H9 (cell line): ENCODE data around the gene AP2S1. TPM values are rescaled to one million over a fixed set of nuclear protein-coding genes. Genes with fewer than 3 reads are reported as not detected.

Experiments used
- DNase-seq: peaks from one replicate; pipeline ENCODE4 v3.0.0-alpha.2; 2017
- H2AFZ ChIP-seq: one replicate; pipeline ENCODE4 v1.6.1; 2013; ENCODE audit warnings: mild to moderate bottlenecking, low read length, control low read depth, moderate library complexity
- H2AK5ac ChIP-seq: 2 replicates; pipeline ENCODE4 v1.6.1; 2013; ENCODE audit warnings: low read length, control low read depth, mixed read lengths; ENCODE audit not compliant: insufficient read length
- H2BK120ac ChIP-seq: one replicate; pipeline ENCODE4 v1.6.1; 2013; ENCODE audit warnings: low read depth, mild to moderate bottlenecking, low read length, control low read depth, inconsistent platforms; ENCODE audit not compliant: poor library complexity, severe bottlenecking
- H2BK12ac ChIP-seq: 2 replicates; pipeline ENCODE4 v1.6.1; 2013; ENCODE audit warnings: low read length, control low read depth, mixed read lengths, low read depth; ENCODE audit not compliant: insufficient read length
- H2BK15ac ChIP-seq: 2 replicates; pipeline ENCODE4 v1.6.1; 2013; ENCODE audit warnings: low read depth, low read length, control low read depth
- H2BK20ac ChIP-seq: one replicate; pipeline ENCODE4 v1.6.1; 2013; ENCODE audit warnings: low read depth, mild to moderate bottlenecking, low read length, control low read depth, inconsistent platforms; ENCODE audit not compliant: poor library complexity, severe bottlenecking
- H2BK5ac ChIP-seq: 2 replicates; pipeline ENCODE4 v1.6.1; 2013; ENCODE audit warnings: low read length, control low read depth, mixed read lengths; ENCODE audit not compliant: insufficient read length
- H3K14ac ChIP-seq: 2 replicates; pipeline ENCODE4 v1.6.1; 2013; ENCODE audit warnings: low read length, control low read depth; ENCODE audit not compliant: insufficient read depth
- H3K18ac ChIP-seq: 2 replicates; pipeline ENCODE4 v1.6.1; 2013; ENCODE audit warnings: low read depth, mild to moderate bottlenecking, mixed read lengths, low read length, control low read depth; ENCODE audit not compliant: insufficient read length
- H3K23ac ChIP-seq: 2 replicates; pipeline ENCODE4 v1.6.1; 2013; ENCODE audit warnings: low read length, control low read depth, mixed read lengths, low read depth; ENCODE audit not compliant: insufficient read length
- H3K23me2 ChIP-seq: 2 replicates; pipeline ENCODE4 v1.6.1; 2013; ENCODE audit warnings: low read depth, mild to moderate bottlenecking, mixed read lengths, low read length, control low read depth; ENCODE audit not compliant: insufficient read length, poor library complexity, severe bottlenecking
- H3K27ac ChIP-seq: 2 replicates; pipeline ENCODE4 v1.5.1; 2013; ENCODE audit warnings: low read length, control low read depth, mixed read lengths, low read depth; ENCODE audit not compliant: insufficient read length
- H3K27me3 ChIP-seq: 2 replicates; pipeline ENCODE4 v1.6.1; 2013; ENCODE audit warnings: low read length, control low read depth, inconsistent platforms; ENCODE audit not compliant: insufficient read depth
- H3K4ac ChIP-seq: 2 replicates; pipeline ENCODE4 v1.6.1; 2013; ENCODE audit warnings: low read depth, mild to moderate bottlenecking, control low read depth, inconsistent platforms, low read length, moderate library complexity
- H3K4me1 ChIP-seq: 2 replicates; pipeline ENCODE4 v1.6.1; 2013; ENCODE audit warnings: low read length, control low read depth, inconsistent platforms; ENCODE audit not compliant: insufficient read depth
- H3K4me2 ChIP-seq: 2 replicates; pipeline ENCODE4 v1.6.1; 2013; ENCODE audit warnings: low read length, control low read depth, mixed read lengths; ENCODE audit not compliant: insufficient read length, insufficient read depth
- H3K56ac ChIP-seq: 2 replicates; pipeline ENCODE4 v1.6.1; 2013; ENCODE audit warnings: low read depth, mild to moderate bottlenecking, mixed read lengths, low read length, control low read depth; ENCODE audit not compliant: insufficient read length
- H3K79me1 ChIP-seq: 2 replicates; pipeline ENCODE4 v1.6.1; 2013; ENCODE audit warnings: low read depth, mild to moderate bottlenecking, moderate library complexity, low read length, control low read depth, inconsistent platforms; ENCODE audit not compliant: insufficient read depth, poor library complexity, severe bottlenecking
- H3K79me2 ChIP-seq: 2 replicates; pipeline ENCODE4 v1.6.1; 2013; ENCODE audit warnings: low read length, control low read depth, inconsistent platforms; ENCODE audit not compliant: insufficient read depth
- H3K9ac ChIP-seq: 2 replicates; pipeline ENCODE4 v1.6.1; 2013; ENCODE audit warnings: low read length, control low read depth, mixed read lengths; ENCODE audit not compliant: insufficient read length; ENCODE audit errors: extremely low read depth
- H3K9me3 ChIP-seq: one replicate; pipeline ENCODE4 v1.6.1; 2013; ENCODE audit warnings: low read depth, low read length, inconsistent platforms; ENCODE audit not compliant: control insufficient read depth
- H3T11ph ChIP-seq: one replicate; pipeline ENCODE4 v1.6.1; 2013; ENCODE audit warnings: mild to moderate bottlenecking, low read length, control low read depth, inconsistent platforms
- H4K20me1 ChIP-seq: one replicate; pipeline ENCODE4 v1.6.1; 2013; ENCODE audit not compliant: control insufficient read depth, insufficient read length, insufficient read depth
- H4K5ac ChIP-seq: 2 replicates; pipeline ENCODE4 v1.6.1; 2013; ENCODE audit warnings: low read depth, mild to moderate bottlenecking, mixed read lengths, low read length, control low read depth; ENCODE audit not compliant: insufficient read length
- H4K8ac ChIP-seq: replicated peaks from 2 replicates; pipeline ENCODE4 v1.6.1; 2013; ENCODE audit warnings: low read length, control low read depth, mixed read lengths, low read depth; ENCODE audit not compliant: insufficient read length
- H4K91ac ChIP-seq: 2 replicates; pipeline ENCODE4 v1.6.1; 2013; ENCODE audit warnings: low read depth, mild to moderate bottlenecking, moderate library complexity, mixed read lengths, low read length, control low read depth; ENCODE audit not compliant: insufficient read length
- H3K27ac Mint-ChIP-seq, 3 experiments: 2 replicates in 2 of 3; 3 replicates in 1 of 3; pipeline ENCODE4 v1.8.0; 2020 to 2021; ENCODE audit warnings: mixed read lengths in 3 of 3, mild to moderate bottlenecking in 1 of 3, moderate library complexity in 1 of 3
- H3K27me3 Mint-ChIP-seq: 2 replicates; pipeline ENCODE4 v1.8.0; 2021; ENCODE audit warnings: low read depth, mild to moderate bottlenecking, moderate library complexity, mixed read lengths
- H3K36me3 Mint-ChIP-seq, 3 experiments: 2 replicates in 2 of 3; 3 replicates in 1 of 3; pipeline ENCODE4 v1.8.0; 2020 to 2021; ENCODE audit warnings: low read depth in 3 of 3, mixed read lengths in 3 of 3; ENCODE audit not compliant: insufficient read depth in 1 of 3
- H3K4me1 Mint-ChIP-seq, 2 experiments: 2 replicates each; pipeline ENCODE4 v1.8.0; 2020; ENCODE audit warnings: mixed read lengths in 2 of 2
- H3K4me3 Mint-ChIP-seq, 2 experiments: 2 replicates in 1 of 2; 3 replicates in 1 of 2; pipeline ENCODE4 v1.8.0; 2020 to 2021; ENCODE audit warnings: mild to moderate bottlenecking in 2 of 2, mixed read lengths in 2 of 2, moderate library complexity in 1 of 2
- H3K9me3 Mint-ChIP-seq, 2 experiments: 2 replicates in 1 of 2; 3 replicates in 1 of 2; pipeline ENCODE4 v1.8.0; 2020; ENCODE audit warnings: mild to moderate bottlenecking in 2 of 2, mixed read lengths in 2 of 2, moderate library complexity in 1 of 2
- CTCF ChIP-seq: fragments of 200-600 bp; sonication (generic); conservative IDR thresholded peaks from 3 replicates; pipeline ENCODE4 v1.8.0; 2021; ENCODE audit warnings: antibody characterized with exemption, mild to moderate bottlenecking
- WGBS: extraction: QIAGEN DNeasy Blood & Tissue Kit; methylation state at CpG from one replicate; pipeline ENCODE4 v1.1.7; 2013; ENCODE audit warnings: missing lambda C conversion rate, low lambda C conversion rate, mixed read lengths; ENCODE audit not compliant: insufficient read length; ENCODE audit errors: extremely low coverage; 5-methylcytosine and 5-hydroxymethylcytosine counted together
- total RNA-seq: library from RNA; stranded (reverse); gene quantifications from 2 replicates; pipeline ENCODE4 v1.2.1, GENCODE V29; 2021

AP2S1 gene
- total RNA-seq, 1 experiment from 2014 or later = 193 TPM

GRCh38 chr19:46813839-46814358, 36.7 kb downstream of the AP2S1 start:
- Mint-ChIP-seq H3K4me1 (peaks cover 4 to 12% of the 10 kb centered on the region in 2 experiments; a peak in 3 of 4 replicates), H3K27me3 (peaks cover 2% of the 10 kb centered on the region; the same call in 1 of the 2 replicates), H3K9me3 (no peaks in the 10 kb centered on the region), H3K36me3 (no peaks in the 10 kb centered on the region), H3K27ac (no peak overlapping the region), H3K4me3 (no peak overlapping the region)
- Histone ChIP-seq H2BK15ac (no peak overlapping the region), H4K20me1 (no peaks in the 10 kb centered on the region), H3K23ac (no peak overlapping the region), H4K8ac (no peak overlapping the region), H3K18ac (no peak overlapping the region), H4K5ac (no peak overlapping the region), H3K9me3 (no peaks in the 10 kb centered on the region), H2BK12ac (no peak overlapping the region), H3K79me2 (no peaks in the 10 kb centered on the region), H2BK5ac (no peak overlapping the region), H3K9ac (no peak overlapping the region), H3K79me1 (no peaks in the 10 kb centered on the region), H3K14ac (no peak overlapping the region), H3K4me2 (no peak overlapping the region), H2AK5ac (no peak overlapping the region), H3K23me2 (no peaks in the 10 kb centered on the region), H3K27me3 (no peaks in the 10 kb centered on the region), H4K91ac (no peak overlapping the region), H3T11ph (no peak overlapping the region), H3K56ac (no peak overlapping the region), H2AFZ (no peak overlapping the region), H2BK120ac (no peak overlapping the region), H3K4me1 (no peaks in the 10 kb centered on the region), H3K4ac (no peak overlapping the region), H2BK20ac (no peak overlapping the region), H3K27ac (no peak overlapping the region)
- no peak for TF ChIP-seq CTCF
- DNase-seq = no peak
- no CpG with 5 or more reads among the region's 7 CpGs for WGBS
